KMS-11 (cell line): ENCODE measurements around the gene FUZ.

Experiments used
- H2AFZ ChIP-seq: fragments of 200-600 bp; sonication (generic); 2 replicates; pipeline ENCODE4 v1.6.1; 2016; ENCODE audit warnings: antibody characterized with exemption, mixed run types, low read depth
- H3K27ac ChIP-seq: fragments of 200-600 bp; sonication (generic); 2 replicates; pipeline ENCODE4 v1.6.1; 2016; ENCODE audit warnings: mild to moderate bottlenecking, mixed run types
- H3K27me3 ChIP-seq: fragments of 200-600 bp; sonication (generic); 2 replicates; pipeline ENCODE4 v1.6.1; 2017; ENCODE audit warnings: mild to moderate bottlenecking, low read depth, mixed run types, moderate library complexity; ENCODE audit not compliant: insufficient read depth
- H3K36me3 ChIP-seq: fragments of 200-600 bp; sonication (generic); 2 replicates; pipeline ENCODE4 v1.6.1; 2017; ENCODE audit warnings: mild to moderate bottlenecking, mixed run types; ENCODE audit not compliant: insufficient read depth
- H3K4me1 ChIP-seq: fragments of 200-600 bp; sonication (generic); 2 replicates; pipeline ENCODE4 v1.6.1; 2016; ENCODE audit warnings: mild to moderate bottlenecking, low read depth, mixed run types; ENCODE audit not compliant: poor library complexity, severe bottlenecking
- H3K4me2 ChIP-seq: fragments of 200-600 bp; sonication (generic); 2 replicates; pipeline ENCODE4 v1.7.0; 2016; ENCODE audit warnings: mild to moderate bottlenecking, mixed run types
- H3K4me3 ChIP-seq: fragments of 200-600 bp; sonication (generic); IDR thresholded peaks from 2 replicates; pipeline ENCODE4 v1.6.1; 2017; ENCODE audit warnings: low read depth, low read length, mixed read lengths; ENCODE audit not compliant: insufficient read depth
- H3K79me2 ChIP-seq: fragments of 200-600 bp; sonication (generic); 2 replicates; pipeline ENCODE4 v1.6.1; 2016; ENCODE audit warnings: low read depth, mixed run types; ENCODE audit not compliant: insufficient read depth
- H3K9ac ChIP-seq: fragments of 200-600 bp; sonication (generic); 2 replicates; pipeline ENCODE4 v1.6.1; 2016; ENCODE audit warnings: mild to moderate bottlenecking, mixed run types
- H4K20me1 ChIP-seq: fragments of 200-600 bp; sonication (generic); 2 replicates; pipeline ENCODE4 v1.6.1; 2016; ENCODE audit warnings: mild to moderate bottlenecking, mixed run types; ENCODE audit not compliant: insufficient read depth
- TF ChIP-seq, protein P1 (sequence below): fragments of 200-600 bp; sonication (generic); conservative IDR thresholded peaks from 2 replicates; pipeline ENCODE4 v1.6.1; 2017; ENCODE audit warnings: low read depth, mild to moderate bottlenecking, antibody characterized with exemption, low read length, moderate library complexity, mixed read lengths

The FUZ gene

DNA sequence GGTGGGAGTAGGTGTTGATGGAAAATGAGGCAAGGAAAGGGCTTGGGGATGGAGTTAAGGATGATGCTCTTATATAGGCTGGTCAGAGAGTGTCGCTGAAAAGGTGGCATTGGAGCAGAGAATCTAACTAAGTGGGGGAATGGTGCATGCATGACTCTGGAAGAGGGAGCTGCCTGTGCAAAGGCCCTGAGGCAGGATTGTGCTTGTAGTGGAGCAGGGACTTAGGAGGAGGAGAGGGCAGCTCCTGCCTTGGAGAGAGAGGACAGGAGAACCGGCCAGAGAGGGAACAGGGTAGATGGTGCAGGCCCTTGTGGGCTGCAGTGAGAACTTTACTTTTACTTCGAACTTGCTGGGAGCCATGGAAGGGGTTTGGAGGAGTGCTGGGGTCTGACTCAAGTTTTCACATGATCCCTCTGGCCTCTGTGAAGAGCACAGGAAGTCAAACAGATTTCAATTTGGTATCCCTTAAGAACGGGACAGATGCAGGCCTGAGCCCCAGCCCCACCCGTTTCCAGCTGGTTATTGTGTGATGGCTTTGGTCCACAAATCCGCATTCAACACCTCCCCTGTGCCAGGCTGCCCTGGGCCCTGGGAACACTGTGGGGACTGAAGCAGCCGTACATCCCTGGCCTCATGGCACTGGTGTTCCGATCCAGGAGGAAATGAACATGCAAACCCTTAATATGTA is 39.3 kb downstream of the FUZ start:
- Histone ChIP-seq H3K27ac (no peak overlapping the region), H4K20me1 (no peaks in the 10 kb centered on the region), H3K36me3 (no peaks in the 10 kb centered on the region), H3K4me3 (no peak overlapping the region), H3K4me2 (no peak overlapping the region), H3K9ac (no peak overlapping the region), H2AFZ (no peak overlapping the region), H3K79me2 (0 out of 2 replicates have a peak, but pooled peaks cover 6% of the 10 kb centered on the region), H3K4me1 (no peaks in the 10 kb centered on the region), H3K27me3 (no peaks in the 10 kb centered on the region)
- TF ChIP-seq, protein P1, sequence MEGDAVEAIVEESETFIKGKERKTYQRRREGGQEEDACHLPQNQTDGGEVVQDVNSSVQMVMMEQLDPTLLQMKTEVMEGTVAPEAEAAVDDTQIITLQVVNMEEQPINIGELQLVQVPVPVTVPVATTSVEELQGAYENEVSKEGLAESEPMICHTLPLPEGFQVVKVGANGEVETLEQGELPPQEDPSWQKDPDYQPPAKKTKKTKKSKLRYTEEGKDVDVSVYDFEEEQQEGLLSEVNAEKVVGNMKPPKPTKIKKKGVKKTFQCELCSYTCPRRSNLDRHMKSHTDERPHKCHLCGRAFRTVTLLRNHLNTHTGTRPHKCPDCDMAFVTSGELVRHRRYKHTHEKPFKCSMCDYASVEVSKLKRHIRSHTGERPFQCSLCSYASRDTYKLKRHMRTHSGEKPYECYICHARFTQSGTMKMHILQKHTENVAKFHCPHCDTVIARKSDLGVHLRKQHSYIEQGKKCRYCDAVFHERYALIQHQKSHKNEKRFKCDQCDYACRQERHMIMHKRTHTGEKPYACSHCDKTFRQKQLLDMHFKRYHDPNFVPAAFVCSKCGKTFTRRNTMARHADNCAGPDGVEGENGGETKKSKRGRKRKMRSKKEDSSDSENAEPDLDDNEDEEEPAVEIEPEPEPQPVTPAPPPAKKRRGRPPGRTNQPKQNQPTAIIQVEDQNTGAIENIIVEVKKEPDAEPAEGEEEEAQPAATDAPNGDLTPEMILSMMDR: no peak

DNA sequence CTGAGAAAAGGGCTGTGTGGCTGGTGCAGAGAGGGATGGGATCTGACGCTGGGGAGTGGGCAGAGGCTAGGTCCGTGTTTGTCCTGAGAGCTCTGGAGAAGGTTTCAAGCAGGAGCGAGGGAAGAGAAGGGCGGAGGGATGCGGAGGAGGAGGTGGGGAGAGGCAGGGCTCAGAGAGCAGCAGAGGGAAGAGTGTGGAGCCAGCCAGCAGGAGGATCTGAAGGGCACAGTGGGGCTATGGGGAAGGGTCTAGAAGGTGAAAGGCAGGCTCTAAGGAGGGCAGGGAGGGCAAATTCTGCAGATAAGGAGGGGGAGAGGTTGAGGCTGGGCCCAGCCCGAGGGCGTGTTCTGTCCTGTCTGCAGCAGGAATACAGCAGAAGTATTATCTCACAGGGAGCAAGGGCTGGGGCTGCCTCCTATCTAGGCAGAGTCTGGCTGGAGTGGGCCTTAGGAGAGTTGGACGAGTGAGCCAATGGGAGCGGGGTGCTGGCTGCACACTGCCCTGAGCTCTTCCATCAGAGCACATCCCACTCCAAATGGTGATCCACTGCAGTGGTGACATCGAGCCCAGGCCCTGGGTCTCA is 40.2 kb downstream of the FUZ start:
- Histone ChIP-seq H2AFZ (no peak overlapping the region), H3K4me1 (no peaks in the 10 kb centered on the region), H3K27ac (no peak overlapping the region), H3K27me3 (no peaks in the 10 kb centered on the region), H3K36me3 (no peaks in the 10 kb centered on the region), H3K9ac (no peak overlapping the region), H3K4me3 (no peak overlapping the region), H3K4me2 (no peak overlapping the region), H4K20me1 (no peaks in the 10 kb centered on the region), H3K79me2 (0 out of 2 replicates have a peak, but pooled peaks cover 8% of the 10 kb centered on the region)
- TF ChIP-seq, protein P1: no peak

DNA sequence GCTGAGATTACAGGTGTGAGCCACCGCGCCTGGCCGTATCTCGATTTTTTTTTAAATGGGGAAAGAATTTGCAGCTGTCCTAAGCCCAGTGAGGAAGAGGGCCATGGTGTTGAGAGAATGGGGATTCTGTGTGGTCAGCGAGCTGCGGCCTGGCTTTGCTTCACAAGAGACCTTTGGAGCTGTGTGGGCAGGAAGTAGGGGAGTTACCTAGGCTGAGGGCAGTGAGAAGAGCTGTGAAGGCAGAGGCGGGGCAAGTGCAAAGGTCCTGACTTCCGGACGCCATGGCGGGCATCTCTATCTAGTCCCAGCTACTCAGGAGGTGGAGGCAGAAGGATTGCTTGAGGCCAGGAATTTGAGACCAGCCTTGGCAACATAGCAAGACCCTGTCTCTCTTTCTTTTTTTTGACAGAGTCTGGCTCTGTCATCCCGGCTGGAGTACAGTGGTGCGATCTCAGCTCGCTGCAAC is 41.4 kb downstream of the FUZ start:
- H3K4me3 ChIP-seq: no peak overlapping the region
- H3K79me2 ChIP-seq: peaks cover 13% of the 10 kb centered on the region; the same call in 1 of the 2 replicates
- no peak overlapping the region for H2AFZ ChIP-seq
- H3K27me3 ChIP-seq: no peaks in the 10 kb centered on the region
- no peak overlapping the region for H3K4me2 ChIP-seq
- TF ChIP-seq, protein P1: no peak
- no peaks in the 10 kb centered on the region for H3K4me1 ChIP-seq
- H3K27ac ChIP-seq: no peak overlapping the region
- no peak overlapping the region for H3K9ac ChIP-seq
- no peaks in the 10 kb centered on the region for H4K20me1 ChIP-seq
- H3K36me3 ChIP-seq: no peaks in the 10 kb centered on the region

DNA sequence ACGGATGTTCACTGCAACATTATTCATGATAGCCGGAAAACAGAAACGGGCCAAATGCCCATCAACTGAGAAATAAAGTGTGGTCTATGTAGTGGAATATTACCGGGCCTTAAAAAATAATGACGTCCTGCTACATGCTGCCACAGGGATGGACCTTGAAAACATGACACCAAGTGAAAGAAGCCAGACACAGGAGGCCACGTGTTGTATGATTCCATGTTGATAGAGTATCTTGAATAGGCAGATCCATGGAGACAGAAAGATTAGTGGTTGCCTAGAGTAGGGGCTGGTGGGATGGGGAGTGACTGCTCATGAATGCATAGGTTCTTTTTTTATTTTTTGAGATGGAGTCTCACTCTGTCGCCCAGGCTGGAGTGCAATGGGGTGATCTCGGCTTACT is 42.6 kb downstream of the FUZ start:
- TF ChIP-seq, protein P1: no peak
- no peaks in the 10 kb centered on the region for H3K36me3 ChIP-seq

More for the DNA sequence above, 42.6 kb downstream of the FUZ start:
- H3K27me3 ChIP-seq: no peaks in the 10 kb centered on the region
- no peaks in the 10 kb centered on the region for H4K20me1 ChIP-seq
- no peak overlapping the region for H3K27ac ChIP-seq
- H2AFZ ChIP-seq: no peak overlapping the region
- H3K4me2 ChIP-seq: no peak overlapping the region
- H3K9ac ChIP-seq: no peak overlapping the region
- H3K4me1 ChIP-seq: peaks cover 6% of the 10 kb centered on the region
- H3K79me2 ChIP-seq: peaks cover 13% of the 10 kb centered on the region; the same call in 1 of the 2 replicates
- H3K4me3 ChIP-seq: no peak overlapping the region
